Measurements from ENCODE around the gene PTPRN2. TPM values are rescaled to one million over a fixed set of nuclear protein-coding genes. Genes with fewer than 3 reads are reported as not detected.

The PTPRN2 gene
- total and polyA plus RNA-seq, 7 donors: 3.2 to 7.1 (median 5.5) TPM

DNA sequence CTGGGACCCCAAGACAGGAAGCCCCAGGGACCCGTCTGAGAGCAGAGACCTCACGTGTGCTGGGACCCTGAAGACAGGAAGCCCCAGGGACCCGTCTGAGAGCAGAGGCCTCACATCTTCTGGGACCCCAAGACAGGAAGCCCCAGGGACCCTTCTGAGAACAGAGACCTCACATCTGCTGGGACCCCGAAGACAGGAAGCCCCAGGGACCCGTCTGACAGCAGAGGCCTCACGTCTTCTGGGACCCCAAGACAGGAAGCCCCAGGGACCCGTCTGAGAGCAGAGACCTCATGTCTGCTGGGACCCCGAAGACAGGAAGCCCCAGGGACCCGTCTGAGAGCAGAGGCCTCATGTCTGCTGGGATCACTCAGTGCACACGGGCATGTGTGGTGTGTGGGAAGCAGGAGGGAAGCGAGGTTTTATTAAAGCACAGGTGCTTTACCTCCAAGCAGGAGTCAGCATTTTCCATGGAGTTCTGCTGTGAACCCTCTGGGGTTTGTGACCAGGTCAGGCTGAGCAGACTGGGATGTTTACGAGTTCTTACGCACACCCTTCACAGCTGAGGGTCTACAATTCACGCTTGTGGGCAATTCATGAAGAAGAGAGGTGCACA, 660.2 kb downstream of the PTPRN2 start:
- no peak for TF ChIP-seq POLR2AphosphoS5 (IDR thresholded peaks at IDR 0.05)
- TF ChIP-seq POLR2A (IDR thresholded peaks at IDR 0.05): no peak
- no peak for TF ChIP-seq EP300 (IDR thresholded peaks at IDR 0.05)
- TF ChIP-seq, protein P1, sequence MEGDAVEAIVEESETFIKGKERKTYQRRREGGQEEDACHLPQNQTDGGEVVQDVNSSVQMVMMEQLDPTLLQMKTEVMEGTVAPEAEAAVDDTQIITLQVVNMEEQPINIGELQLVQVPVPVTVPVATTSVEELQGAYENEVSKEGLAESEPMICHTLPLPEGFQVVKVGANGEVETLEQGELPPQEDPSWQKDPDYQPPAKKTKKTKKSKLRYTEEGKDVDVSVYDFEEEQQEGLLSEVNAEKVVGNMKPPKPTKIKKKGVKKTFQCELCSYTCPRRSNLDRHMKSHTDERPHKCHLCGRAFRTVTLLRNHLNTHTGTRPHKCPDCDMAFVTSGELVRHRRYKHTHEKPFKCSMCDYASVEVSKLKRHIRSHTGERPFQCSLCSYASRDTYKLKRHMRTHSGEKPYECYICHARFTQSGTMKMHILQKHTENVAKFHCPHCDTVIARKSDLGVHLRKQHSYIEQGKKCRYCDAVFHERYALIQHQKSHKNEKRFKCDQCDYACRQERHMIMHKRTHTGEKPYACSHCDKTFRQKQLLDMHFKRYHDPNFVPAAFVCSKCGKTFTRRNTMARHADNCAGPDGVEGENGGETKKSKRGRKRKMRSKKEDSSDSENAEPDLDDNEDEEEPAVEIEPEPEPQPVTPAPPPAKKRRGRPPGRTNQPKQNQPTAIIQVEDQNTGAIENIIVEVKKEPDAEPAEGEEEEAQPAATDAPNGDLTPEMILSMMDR (IDR thresholded peaks at IDR 0.05): no peak
- no peaks in the 10 kb centered on the region for H3K9me3 ChIP-seq
- H3K4me3 ChIP-seq: no peak overlapping the region
- intact Hi-C loops (cut with DNase I): no loop called here
- H3K27me3 ChIP-seq: no peaks in the 10 kb centered on the region
- WGBS, 2 donors: 49 to 70% methylated on average over 14 of the region's 14 CpGs
- no peak overlapping the region for H3K27ac ChIP-seq
- H3K36me3 ChIP-seq: no peaks in the 10 kb centered on the region
- H3K4me1 ChIP-seq: no peaks in the 10 kb centered on the region
- no peak for DNase-seq

DNA sequence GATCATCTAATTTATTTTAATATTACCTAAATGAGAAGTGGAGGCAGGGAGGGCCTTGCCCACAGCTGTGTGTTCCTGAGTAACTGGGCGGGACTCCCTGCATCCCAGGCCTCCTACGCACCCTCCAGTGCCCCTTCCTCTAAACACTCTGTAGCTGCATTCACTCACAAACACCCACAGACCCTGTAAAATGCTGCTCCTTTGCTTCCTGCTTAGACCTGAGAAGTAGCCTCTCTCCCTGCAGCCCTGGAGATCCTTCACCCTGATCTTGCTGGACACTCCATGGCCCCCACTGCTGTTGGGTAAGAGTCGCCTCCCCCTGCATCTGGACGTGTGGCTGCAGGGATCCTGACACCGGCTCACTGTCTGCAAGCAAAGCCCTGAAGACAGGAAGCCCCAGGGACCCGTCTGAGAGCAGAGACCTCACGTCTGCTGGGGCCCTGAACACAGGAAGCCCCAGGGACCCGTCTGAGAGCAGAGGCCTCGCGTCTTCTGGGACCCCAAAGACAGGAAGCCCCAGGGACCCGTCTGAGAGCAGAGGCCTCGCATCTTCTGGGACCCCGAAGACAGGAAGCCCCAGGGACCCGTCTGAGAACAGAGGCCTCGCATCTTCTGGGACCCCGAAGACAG, 661.0 kb downstream of the PTPRN2 start:
- intact Hi-C loops (cut with DNase I): no loop called here
- Histone ChIP-seq H3K9me3 (no peaks in the 10 kb centered on the region), H3K27ac (no peak overlapping the region), H3K36me3 (no peaks in the 10 kb centered on the region), H3K4me1 (no peaks in the 10 kb centered on the region), H3K27me3 (no peaks in the 10 kb centered on the region), H3K4me3 (no peak overlapping the region)
- 46 to 69% methylated on average over 16 of the region's 16 CpGs for WGBS, 2 donors
- TF ChIP-seq, protein P1 (IDR thresholded peaks at IDR 0.05): no peak
- no peak for TF ChIP-seq POLR2AphosphoS5 (IDR thresholded peaks at IDR 0.05)
- TF ChIP-seq EP300 (IDR thresholded peaks at IDR 0.05): no peak
- no peak for TF ChIP-seq POLR2A (IDR thresholded peaks at IDR 0.05)
- DNase-seq: no peak

DNA sequence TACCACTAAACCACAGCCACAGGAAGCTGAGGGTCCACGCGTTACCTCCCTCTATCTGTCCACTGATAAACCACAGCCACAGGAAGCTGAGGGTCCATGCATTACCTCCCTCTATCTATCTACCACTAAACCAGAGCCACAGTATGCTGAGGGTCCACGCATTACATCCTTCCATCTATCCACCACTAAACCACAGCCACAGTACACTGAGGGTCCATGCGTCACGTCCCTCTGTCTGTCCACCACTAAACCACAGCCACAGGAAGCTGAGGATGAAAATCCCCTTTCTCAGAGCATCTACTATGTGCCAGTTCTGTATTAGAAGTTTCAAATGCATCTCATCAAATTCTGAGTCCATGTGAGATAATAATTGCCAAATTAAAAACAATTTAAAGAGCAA, 661.5 kb downstream of the PTPRN2 start:
- no peaks in the 10 kb centered on the region for H3K4me1 ChIP-seq
- intact Hi-C loops (cut with DNase I): no loop called here
- no peak overlapping the region for H3K4me3 ChIP-seq
- no peaks in the 10 kb centered on the region for H3K9me3 ChIP-seq
- TF ChIP-seq POLR2A (IDR thresholded peaks at IDR 0.05) (no peak), EP300 (IDR thresholded peaks at IDR 0.05) (no peak), POLR2AphosphoS5 (IDR thresholded peaks at IDR 0.05) (no peak)
- TF ChIP-seq, protein P1 (IDR thresholded peaks at IDR 0.05): no peak
- no peak overlapping the region for H3K27ac ChIP-seq
- 39 to 52% methylated on average over 5 of the region's 5 CpGs for WGBS, 2 donors
- H3K27me3 ChIP-seq: no peaks in the 10 kb centered on the region
- no peak for DNase-seq
- no peaks in the 10 kb centered on the region for H3K36me3 ChIP-seq

DNA sequence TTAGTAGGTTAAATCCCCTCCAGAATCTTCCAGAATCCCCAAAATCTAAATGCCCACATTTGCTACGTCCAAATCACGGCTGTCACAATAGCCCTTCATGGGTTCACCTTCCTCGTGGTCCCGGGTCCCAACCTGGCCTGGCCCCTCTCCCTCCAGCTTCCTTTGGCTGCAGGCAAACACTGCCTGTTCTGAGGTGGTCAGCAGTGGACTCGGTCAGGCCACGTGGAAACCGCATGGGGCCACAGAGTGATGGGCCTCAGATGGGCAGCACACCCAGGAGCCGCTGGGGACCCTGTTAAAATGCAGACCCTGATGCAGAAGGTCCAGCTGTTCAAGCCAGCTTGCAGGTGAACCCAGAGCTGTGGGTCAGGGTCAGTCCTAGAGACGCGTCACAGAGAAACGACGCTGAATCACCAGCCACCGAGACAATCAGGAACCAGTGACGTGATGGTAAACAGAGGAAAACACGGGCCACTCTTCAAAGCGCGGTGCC, 662.2 kb downstream of the PTPRN2 start:
- H3K27me3 ChIP-seq: no peaks in the 10 kb centered on the region
- intact Hi-C loops (cut with DNase I): no loop called here
- H3K9me3 ChIP-seq: no peaks in the 10 kb centered on the region
- DNase-seq: no peak
- no peak overlapping the region for H3K27ac ChIP-seq
- no peaks in the 10 kb centered on the region for H3K4me1 ChIP-seq
- no peak overlapping the region for H3K4me3 ChIP-seq
- TF ChIP-seq POLR2AphosphoS5 (IDR thresholded peaks at IDR 0.05) (no peak), EP300 (IDR thresholded peaks at IDR 0.05) (no peak)
- TF ChIP-seq, protein P1 (IDR thresholded peaks at IDR 0.05): no peak
- H3K36me3 ChIP-seq: no peaks in the 10 kb centered on the region
- WGBS, 2 donors: 82 to 88% methylated on average over 17 of the region's 17 CpGs

Measured in sigmoid colon (tissue), 7 donors.